HG03575 (cell line): ENCODE data around the gene ABHD12.

Experiments
- ATAC-seq: cut with Tn5 transposase; IDR thresholded peaks from one replicate; pipeline ENCODE4 v1.9.1; 2021; ENCODE audit not compliant: unreplicated experiment, insufficient number of reproducible peaks, low FRiP score; ENCODE audit errors: extremely low read depth

The ABHD12 gene

DNA sequence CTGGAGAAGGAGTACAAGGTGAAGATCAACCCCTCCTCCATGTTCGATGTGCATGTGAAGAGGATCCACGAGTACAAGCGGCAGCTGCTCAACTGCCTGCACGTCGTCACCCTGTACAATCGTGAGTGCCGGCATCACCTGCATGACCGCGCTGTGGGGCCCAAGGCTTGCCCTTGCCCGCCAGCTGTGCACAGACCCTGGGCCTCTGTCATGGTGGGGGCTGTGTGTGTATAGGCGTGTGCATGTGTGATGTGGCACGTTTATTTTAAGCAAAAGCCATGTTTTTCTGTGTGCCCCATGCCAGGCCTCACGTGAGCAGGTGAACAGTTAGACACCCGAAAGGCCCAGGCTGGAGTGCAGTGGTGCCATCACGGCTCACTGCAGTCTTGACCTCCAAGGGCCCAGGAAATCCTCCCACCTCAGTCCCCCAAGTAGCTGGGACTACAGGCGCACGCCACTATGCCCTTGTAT, 106.5 kb downstream of the ABHD12 start:
- no peak for ATAC-seq

DNA sequence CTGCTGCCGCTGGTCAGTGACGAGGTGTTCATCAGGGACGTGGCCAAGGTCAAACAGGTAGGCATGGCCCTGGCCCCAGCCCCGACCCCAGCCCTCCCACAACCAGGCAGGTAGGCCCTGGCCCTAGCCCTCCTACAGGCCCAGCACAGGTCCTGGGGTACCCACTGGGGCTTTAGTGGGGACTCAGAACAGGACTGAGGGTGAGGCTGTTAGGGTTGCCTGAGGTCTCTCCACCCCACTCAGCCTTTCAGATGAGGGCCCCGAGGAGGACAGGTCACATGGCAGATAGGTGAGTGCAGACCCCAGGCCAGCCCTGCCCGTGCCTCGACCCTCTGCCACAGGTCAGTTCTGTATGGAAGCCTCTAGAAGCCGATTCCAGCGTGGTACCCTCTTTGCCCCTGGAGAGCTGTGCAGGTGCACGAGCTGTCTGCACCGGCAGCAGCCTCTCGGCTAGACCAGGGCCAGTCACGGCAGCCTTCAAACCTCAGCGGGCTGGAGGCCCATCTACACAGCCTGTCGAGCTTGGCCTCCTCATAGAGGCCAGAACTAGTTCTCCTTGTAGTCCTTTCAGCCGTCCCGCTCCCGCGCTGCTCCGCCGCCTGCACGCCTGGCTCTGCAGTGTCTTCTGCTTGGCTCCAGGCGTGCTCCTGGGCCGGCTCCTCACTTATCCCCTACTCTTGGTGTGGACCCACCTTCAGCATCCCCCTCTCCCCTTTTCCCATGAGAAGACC, 107.2 kb downstream of the ABHD12 start:
- ATAC-seq = no peak

DNA sequence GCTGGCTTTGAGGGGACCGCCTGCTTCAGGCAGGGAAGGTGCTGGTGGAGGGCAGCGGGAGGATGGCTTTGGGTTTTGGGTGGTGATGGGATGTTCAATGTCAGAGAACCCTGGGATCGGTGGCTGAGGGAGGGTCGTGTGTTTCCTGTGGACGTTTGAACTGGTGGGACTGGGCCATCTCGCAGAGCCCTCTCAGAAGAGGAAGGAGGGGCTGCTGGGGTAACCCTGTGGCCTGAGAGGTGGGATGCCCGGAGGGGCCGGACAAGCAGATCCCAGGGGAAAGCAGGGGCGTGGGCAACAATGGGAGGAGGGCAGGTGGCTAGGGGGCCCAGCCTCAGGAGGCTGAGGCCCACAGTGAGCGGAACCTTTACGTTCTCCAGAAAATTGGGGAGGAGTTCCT, 107.8 kb downstream of the ABHD12 start:
- ATAC-seq = no peak

DNA sequence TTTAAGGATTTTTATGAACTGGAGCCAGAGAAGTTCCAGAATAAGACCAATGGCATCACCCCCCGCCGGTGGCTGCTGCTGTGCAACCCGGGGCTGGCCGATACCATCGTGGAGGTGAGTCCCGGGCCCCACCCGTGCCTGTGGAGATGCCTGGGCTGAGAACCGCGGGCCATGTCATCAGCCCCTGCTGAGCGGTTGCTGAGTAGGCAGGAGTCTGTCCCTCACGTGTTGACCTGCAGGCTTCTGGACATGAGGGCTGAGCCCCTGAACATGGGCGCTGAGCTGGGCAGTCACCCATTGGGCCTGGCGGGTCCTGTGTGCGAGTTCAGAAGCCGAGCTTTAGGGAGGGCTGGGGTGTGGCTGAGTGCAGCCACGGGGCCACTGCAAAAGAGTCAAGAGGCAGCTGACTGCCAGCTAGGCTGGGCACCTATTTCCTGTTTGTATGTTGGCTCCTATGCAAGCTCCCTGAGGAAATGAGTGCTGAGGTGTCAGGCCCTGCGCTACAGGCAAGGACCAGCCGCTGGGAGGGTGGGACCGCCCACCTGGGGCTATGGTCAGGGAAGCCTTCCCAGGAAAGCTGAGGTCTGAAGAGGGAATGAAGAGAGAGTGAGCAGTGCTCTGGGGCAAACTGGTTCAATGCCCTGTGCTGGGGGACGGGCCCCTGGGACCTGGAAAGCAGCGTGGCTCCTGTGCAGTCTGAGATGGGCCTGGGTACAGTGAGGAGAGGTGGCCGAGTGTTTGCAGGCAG, 108.4 kb downstream of the ABHD12 start:
- ATAC-seq = no peak

DNA sequence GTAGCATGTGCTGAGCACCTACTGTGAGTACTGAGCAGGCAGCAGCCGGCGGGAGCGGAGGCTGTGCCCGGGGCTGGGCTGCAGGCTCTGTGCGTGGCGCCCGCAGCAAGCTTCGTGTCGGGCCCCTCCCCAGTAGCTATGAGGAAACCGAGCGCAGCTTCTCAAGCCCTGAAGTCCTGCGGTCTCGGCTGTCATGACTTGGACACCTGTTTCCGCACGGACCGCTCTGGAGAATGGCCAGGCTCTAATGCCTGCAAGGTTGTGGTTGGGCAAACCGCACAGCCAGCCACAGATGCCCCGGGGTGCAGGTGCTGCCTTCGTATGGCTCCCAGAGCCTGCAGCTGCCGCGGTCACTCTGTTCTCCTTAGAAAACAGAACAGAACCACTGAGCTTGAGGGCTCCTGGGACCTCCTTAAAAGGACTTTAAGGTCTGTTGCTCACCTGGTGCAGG, 109.1 kb downstream of the ABHD12 start:
- ATAC-seq = no peak

DNA sequence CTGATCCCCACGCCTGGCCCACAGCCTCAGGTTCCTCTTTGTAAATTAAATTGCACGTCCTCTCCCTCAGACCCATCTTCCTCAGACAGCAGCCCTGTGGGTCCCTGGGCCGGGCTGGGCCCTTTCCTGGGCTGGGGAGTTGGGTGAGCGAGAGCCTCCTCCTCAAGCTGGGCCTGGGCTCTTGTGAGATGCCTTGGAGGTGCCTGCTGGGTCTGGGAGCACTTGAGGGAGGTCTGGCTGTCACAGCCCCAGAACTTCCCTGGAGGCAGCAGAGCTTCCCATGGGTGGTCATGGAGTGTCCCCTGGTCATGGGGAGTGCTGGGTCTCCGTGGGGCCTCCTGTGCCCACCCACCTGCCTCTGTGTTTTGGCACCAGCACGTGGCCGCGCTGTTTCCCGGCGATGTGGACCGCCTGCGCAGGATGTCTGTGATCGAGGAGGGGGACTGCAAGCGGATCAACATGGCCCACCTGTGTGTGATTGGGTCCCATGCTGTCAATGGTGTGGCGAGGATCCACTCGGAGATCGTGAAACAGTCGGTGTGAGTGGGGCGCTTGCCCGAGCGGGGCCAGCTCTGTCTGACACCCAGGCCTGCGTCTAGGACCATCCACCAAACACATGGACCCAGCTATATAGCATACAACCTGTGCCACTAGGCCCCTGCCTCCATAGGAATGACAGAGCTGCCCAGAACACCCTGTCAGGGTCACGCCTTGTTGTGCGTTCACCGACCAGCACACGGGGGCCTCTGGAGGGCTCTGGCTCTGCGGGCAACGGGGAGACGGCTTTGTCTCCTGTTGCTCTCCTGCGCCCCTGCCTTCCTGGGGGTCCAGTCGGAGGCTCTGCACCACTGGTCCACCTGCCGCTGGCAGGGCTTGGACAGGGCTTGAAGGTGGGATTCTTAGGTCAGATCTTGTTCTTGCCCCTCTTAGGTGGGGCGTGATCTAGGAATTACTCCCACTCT, 109.8 kb downstream of the ABHD12 start:
- ATAC-seq = no peak

DNA sequence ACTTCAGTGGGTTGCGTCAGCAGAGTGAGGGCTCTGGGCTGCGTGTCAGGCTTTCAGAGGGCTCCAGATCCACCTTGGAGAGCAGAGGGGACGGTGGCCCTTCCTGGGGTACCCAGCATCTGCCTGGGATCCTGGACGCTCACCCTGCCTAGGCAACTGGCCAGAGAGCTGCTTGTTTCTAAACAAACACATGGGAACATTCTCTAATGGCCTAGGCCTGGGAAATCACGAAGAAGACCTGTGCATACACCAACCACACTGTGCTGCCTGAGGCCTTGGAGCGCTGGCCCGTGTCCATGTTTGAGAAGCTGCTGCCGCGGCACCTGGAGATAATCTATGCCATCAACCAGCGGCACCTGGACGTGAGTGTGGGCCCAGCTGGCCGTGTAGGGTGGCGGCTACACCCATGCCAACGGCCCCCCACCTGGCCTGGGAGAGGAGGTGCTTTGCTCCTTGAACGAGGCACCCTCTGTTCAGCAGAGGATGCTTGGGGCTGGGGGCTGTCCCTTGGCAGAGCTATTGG, 110.5 kb downstream of the ABHD12 start:
- no peak for ATAC-seq

DNA sequence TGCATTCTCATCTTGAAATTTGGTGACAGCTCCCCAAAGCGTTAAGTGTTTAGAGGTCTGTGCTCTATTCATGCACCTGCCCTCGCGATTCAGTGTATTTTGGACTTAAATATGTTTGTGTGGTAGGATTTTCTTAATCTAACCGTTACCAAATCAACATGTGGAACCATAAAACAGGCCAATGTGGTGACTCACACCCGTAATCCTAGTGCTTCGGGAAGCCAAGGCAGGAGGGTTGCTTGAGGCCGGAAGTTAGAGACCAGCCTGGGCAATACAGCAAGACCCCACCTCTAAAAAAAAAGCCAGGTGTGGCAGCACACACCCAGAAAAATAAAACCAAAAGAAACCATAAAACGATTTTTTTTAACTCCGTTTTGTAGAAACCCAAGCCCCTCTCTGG, 111.2 kb downstream of the ABHD12 start:
- no peak for ATAC-seq

DNA sequence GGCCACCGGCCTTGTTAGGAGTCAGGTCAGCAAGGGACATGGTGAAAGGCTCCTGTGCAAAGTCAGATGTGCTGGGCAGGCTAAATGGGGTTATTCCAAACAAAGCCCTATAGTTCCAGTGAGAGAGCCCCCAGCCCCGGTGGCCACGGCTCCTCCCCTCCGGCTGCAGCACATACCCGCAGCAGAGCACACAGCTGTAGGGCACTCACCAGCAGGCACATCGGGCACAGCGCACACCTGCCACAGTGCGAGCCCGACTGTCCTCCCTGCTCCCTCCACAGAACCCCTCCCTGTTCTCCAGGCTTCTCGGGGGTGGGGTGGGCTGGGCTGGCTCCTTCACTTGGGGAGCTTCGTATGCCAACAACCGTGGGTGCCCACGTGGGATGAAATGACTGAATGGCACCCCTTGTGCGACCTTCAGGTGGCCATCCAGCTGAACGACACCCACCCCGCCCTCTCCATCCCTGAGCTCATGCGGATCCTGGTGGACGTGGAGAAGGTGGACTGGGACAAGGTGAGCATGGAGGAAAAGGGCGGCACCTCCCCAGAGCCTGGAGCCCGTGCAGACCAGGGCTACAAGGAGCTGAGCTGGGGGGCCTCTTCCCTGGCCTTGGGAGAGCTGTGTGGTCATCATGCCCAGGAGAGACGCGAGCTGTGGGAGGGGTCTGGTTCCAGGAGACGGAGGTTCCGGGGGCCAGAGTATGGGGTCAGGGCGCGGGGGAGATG, 111.8 kb downstream of the ABHD12 start:
- ATAC-seq = no peak

DNA sequence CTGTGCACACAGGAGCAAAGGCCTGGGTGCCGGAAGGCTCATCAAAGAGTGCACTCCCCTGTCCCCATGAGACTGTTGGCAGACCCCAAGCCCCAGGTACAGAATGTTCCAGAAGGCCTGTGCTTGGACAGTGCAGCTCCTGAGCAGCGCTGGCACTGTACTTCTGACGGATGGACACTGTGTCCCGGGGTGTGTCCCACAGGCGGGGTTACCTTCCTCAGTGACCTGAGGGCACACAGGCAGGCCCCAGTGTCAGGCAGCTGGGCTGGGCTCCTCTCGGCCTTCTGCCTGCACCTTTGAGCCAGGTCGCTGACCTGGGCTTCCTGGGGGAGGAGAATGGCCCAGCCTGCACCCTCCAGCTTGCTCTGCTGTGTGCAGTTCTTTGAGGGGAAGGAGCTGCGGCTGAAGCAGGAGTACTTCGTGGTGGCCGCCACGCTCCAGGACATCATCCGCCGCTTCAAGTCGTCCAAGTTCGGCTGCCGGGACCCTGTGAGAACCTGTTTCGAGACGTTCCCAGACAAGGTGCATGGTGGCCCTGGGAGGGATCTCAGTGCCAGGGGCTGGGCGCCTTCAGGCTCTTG, 112.6 kb downstream of the ABHD12 start:
- no peak for ATAC-seq

DNA sequence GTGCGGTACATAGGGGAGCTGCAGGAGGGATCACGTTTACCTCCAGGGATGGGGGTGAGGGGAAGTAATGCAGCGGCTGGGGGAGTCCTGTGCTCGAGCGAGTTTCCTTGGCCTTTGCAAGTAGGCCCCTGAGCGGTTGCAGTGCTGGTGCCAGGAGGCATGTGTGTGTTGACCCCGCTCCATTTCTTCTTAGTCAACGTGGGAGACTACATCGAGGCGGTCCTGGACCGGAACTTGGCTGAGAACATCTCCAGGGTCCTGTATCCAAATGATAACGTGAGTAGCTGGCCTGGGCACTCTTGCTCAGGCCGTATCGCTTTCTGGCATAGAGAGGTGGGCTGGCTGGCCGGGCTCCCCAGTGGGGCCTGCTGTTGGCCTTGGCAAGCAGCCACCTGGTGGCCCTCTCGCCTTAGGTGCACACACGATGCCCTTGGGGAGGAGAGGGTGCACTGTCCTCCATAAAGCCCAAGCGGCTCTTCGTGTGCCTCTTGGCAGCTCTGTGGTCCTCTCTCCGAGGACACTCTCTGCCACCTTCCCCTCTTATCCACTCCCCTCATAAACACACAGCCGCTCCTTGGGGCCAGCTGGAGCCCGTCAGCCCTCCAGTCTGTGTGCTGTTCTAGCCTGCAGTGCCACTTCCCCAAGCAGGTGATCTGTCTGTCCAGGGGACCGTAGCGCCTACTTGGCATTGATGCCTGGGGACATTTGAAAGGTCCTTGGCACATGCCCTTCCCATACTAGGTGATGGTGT, 113.4 kb downstream of the ABHD12 start:
- no peak for ATAC-seq

DNA sequence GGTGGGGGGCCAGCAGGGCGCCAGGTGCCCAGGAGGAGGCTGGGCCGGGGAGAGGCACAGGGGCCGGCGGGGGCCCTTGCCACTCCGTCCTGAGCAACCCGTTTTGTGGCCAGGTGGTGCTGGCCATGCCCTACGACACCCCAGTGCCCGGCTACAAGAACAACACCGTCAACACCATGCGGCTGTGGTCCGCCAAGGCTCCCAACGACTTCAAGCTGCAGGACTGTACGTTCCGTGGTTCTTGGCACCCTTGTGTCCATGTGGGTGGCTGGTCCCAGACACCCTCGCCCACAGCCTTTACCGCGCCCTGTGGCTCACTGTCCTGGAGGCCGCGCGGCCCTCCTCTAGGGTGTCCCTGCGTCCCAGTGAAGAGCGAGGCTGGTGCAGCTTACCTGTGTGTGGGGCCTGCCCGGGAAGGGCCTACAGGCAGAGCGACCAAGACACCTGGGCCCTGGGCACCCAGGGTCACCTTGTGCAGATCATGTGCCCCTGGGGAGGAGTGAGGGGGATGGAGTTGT, 114.0 kb downstream of the ABHD12 start:
- no peak for ATAC-seq

DNA sequence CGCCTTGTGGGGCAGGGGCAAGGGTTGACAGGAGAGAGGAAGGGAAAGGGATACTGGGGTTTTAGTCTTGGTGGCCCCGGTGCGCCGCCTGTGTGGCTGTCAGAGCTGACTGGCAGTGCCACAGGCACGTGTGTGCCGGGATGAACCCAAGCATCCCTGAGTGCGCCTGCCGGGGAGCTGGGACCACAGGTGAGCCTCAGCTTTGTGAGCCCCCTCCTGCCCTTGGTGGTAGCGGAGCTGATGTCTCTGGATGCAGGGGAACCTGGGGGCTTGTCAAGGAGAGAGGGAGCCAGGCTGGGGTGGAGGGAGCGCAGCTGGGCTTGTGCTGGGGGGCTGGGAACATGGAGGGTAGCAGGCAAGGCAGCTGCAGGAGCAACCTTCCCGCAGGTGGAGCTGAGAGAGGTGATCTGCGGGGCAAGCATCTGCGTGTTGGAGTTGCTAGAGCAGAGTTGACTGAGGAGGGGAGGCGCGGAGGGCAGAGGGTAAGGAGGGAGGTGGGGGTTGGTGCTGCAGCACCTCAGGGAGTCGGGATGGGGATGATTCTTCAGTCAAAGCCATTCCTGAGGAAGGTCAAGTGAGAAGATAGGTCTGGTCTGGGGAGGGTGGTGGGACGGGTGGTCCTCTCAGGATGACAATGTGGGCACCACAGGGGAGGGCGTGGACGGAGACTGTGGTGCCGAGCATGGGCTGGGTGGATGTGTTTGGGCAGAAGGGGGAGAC, 114.7 kb downstream of the ABHD12 start:
- ATAC-seq = no peak

DNA sequence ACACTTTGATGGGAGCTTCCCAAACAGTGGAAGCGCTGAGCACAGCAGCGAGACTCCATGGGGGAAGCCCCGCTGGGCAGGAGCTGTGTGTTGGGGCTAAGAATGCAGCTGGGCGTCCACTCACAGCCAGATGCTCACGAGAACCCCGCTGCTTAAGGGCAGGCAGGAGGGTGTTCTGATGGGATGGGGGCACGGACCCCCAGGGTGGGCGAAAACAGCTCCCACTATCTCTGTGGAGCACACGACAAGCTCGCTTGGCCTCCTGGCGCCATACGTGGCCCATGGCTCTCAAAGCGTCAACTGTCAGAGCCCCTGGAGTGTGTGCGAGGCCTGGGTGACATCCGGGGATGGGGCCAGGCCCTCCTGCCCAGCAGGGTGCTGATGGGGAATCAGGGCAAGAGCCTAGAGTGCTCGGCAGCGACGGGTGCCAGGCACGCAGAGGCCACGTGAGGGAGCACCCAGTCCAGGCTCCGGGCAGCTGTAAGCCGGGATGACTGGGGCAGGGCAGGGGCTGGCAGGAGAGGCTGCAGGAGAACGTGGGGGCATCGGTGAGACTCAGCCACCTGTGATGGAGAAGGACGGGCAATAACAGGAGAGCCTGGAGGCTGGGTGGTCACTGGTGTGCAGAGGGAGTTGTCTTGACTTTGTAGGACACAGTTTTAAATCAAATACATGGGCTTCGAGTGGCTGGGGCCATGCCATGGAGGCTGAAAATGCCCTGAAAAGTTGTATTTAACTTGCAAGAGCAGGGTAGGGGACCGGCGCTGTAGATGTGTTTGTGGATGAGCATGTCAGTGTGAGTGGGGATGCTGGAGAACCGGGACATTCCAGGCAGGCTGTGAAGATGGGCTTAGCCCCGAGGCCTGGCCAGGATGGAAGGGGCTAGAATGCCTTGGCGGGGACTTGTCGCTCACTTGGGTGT, 115.5 kb downstream of the ABHD12 start:
- ATAC-seq = no peak

DNA sequence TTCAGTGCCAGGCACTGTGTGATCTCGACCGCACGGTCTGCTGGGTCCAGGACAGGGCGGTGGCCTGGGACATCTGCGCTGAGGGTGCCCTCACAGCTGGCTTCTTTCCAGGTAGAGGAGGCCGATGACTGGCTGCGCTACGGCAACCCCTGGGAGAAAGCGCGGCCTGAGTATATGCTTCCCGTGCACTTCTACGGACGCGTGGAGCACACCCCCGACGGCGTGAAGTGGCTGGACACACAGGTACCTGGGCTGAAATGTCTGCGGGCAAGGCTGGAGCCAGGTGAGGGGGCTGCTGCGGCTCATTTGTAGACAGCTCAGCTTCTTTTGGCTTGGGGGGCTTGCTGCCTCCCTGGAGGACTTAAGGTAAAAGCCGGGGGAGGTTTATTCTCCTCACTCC, 116.2 kb downstream of the ABHD12 start:
- ATAC-seq = no peak
